HCT116 (cell line): Measurements from ENCODE around the gene SPTB. TPM values are rescaled to one million over a fixed set of nuclear protein-coding genes. Genes with fewer than 3 reads are reported as not detected.

ENCODE experiments used
- ATAC-seq: fragments of 200-7000 bp; cut with Tn5 transposase; 2 replicates; pipeline ENCODE4 v1.9.1; 2020; ENCODE audit warnings: mild to moderate bottlenecking, moderate library complexity
- BruUV-seq: library from RNA; stranded (reverse); fragments of 400-500 nt; replicated peaks from 2 replicates; lab custom pipeline; 2021; lab: Mats Ljungman, UMichigan
- CTCF ChIA-PET: fragments of 300-600 bp; sonication (Branson Sonifier 250); formaldehyde crosslinking; loops from one replicate; lab custom pipeline; 2021; ENCODE audit warnings: antibody characterized with exemption; lab: Charles Lee
- POLR2A ChIA-PET: fragments of 300-600, 350-600 bp; sonication (Branson Sonifier 250); formaldehyde crosslinking; loops from one replicate; lab custom pipeline; 2021; ENCODE audit warnings: antibody characterized with exemption; lab: Charles Lee
- RAD21 ChIA-PET, 2 experiments: fragments of 300-600 bp; sonication (Branson Sonifier 250); formaldehyde crosslinking; loops; one replicate each; lab custom pipeline; 2023; ENCODE audit warnings: low total read pairs in 2 of 2; ENCODE audit not compliant: uncharacterized antibody in 2 of 2, unreplicated experiment in 2 of 2, low non-redundant PET in 1 of 2; lab: Charles Lee
- DNase-seq: peaks from one replicate; pipeline ENCODE4 v3.0.0-alpha.2; 2010; ENCODE audit warnings: low read depth, low spot score
- H2AFZ ChIP-seq: fragments of 200-600 bp; shearing (Covaris generic), sonication (generic); 2 replicates; pipeline ENCODE4 v1.6.1; 2017; ENCODE audit warnings: low read depth, mixed run types, mixed read lengths, antibody characterized with exemption, low read length; ENCODE audit not compliant: poor library complexity, severe bottlenecking
- H3K27ac ChIP-seq: 2 replicates; pipeline ENCODE4 v1.5.1; 2012; ENCODE audit warnings: low read depth, low read length
- H3K27me3 ChIP-seq: fragments of 200-600 bp; sonication (generic); 2 replicates; pipeline ENCODE4 v1.6.1; 2016; ENCODE audit warnings: mixed run types, low read length, mixed read lengths; ENCODE audit not compliant: insufficient read depth
- H3K36me3 ChIP-seq, 2 experiments: fragments of 200-500 bp in 1 of 2; fragments of 200-600 bp in 1 of 2; sonication (Bioruptor generic) in 1 of 2; sonication (generic) in 1 of 2; 2 replicates each; pipeline versions ENCODE4 v1.5.1 to v1.6.1; 2014 to 2016; ENCODE audit warnings: low read length in 2 of 2, inconsistent platforms in 1 of 2, mixed read lengths in 1 of 2, mixed run types in 1 of 2; ENCODE audit not compliant: insufficient read depth in 2 of 2, control insufficient read depth in 1 of 2
- H3K4me1 ChIP-seq, 2 experiments: fragments of 200-600 bp in 1 of 2; sonication (generic) in 1 of 2; 2 replicates each; pipeline versions ENCODE4 v1.5.1 to v1.6.1; 2012 to 2017; ENCODE audit warnings: low read length in 2 of 2, inconsistent platforms in 1 of 2, mild to moderate bottlenecking in 1 of 2, mixed read lengths in 1 of 2, mixed run types in 1 of 2, moderate library complexity in 1 of 2; ENCODE audit not compliant: insufficient read depth in 2 of 2, control insufficient read depth in 1 of 2
- H3K4me2 ChIP-seq: fragments of 200-600 bp; sonication (generic); 2 replicates; pipeline ENCODE4 v1.6.1; 2017; ENCODE audit warnings: mixed run types, low read length, mixed read lengths
- H3K4me3 ChIP-seq, 2 experiments: fragments of 200-600 bp in 1 of 2; sonication (generic) in 1 of 2; replicated peaks in 1 of 2; 2 replicates each; pipeline ENCODE4 v1.5.1; 2011 to 2016; ENCODE audit warnings: low read length in 2 of 2, control low read depth in 1 of 2, low read depth in 1 of 2, mild to moderate bottlenecking in 1 of 2, mixed read lengths in 1 of 2, mixed run types in 1 of 2
- H3K79me2 ChIP-seq: fragments of 200-600 bp; sonication (generic); 2 replicates; pipeline ENCODE4 v1.6.1; 2017; ENCODE audit warnings: mild to moderate bottlenecking, mixed run types, low read length, moderate library complexity, mixed read lengths; ENCODE audit not compliant: insufficient read depth
- H3K9ac ChIP-seq: fragments of 200-600 bp; sonication (generic); 2 replicates; pipeline ENCODE4 v1.6.1; 2016; ENCODE audit warnings: low read length, mixed read lengths
- H3K9me2 ChIP-seq: fragments of 200-600 bp; sonication (generic), shearing (Covaris generic); 2 replicates; pipeline ENCODE4 v1.6.1; 2017; ENCODE audit warnings: mixed run types, mild to moderate bottlenecking, moderate library complexity; ENCODE audit not compliant: insufficient read depth
- H3K9me3 ChIP-seq, 2 experiments: fragments of 200-500 bp in 1 of 2; fragments of 200-600 bp in 1 of 2; sonication (Bioruptor generic) in 1 of 2; sonication (generic) in 1 of 2; 2 replicates each; pipeline ENCODE4 v1.6.1; 2014 to 2017; ENCODE audit warnings: low read length in 2 of 2, mixed read lengths in 2 of 2, inconsistent platforms in 1 of 2, low read depth in 1 of 2, mild to moderate bottlenecking in 1 of 2, mixed run types in 1 of 2, moderate library complexity in 1 of 2; ENCODE audit not compliant: control insufficient read depth in 1 of 2, insufficient read depth in 1 of 2
- H4K20me1 ChIP-seq: fragments of 200-600 bp; sonication (generic), shearing (Covaris generic); 2 replicates; pipeline ENCODE4 v1.6.1; 2017; ENCODE audit warnings: mixed run types, mild to moderate bottlenecking, moderate library complexity; ENCODE audit not compliant: insufficient read depth
- EZH2phosphoT487 ChIP-seq: fragments of 200-600 bp; IDR thresholded peaks from 2 replicates; pipeline ENCODE4 v1.6.1; 2018; ENCODE audit warnings: antibody characterized with exemption, borderline replicate concordance
- MAX ChIP-seq: IDR thresholded peaks from 2 replicates; pipeline ENCODE4 v1.6.1; 2012
- REST ChIP-seq: IDR thresholded peaks from 2 replicates; pipeline ENCODE4 v1.6.1; 2012; ENCODE audit warnings: low read depth
- SRF ChIP-seq: IDR thresholded peaks from 2 replicates; pipeline ENCODE4 v1.6.1; 2012; ENCODE audit warnings: low read depth
- TCF7L2 ChIP-seq: IDR thresholded peaks from 2 replicates; pipeline ENCODE4 v1.7.0; 2011; ENCODE audit warnings: borderline replicate concordance, inconsistent platforms; ENCODE audit not compliant: insufficient read depth, insufficient read length; ENCODE audit errors: extremely low read depth
- intact Hi-C: fragments of 100-400 bp; cut with micrococcal nuclease; formaldehyde crosslinking; loops from 2 replicates; pipeline ENCODE4 v1.10.0; 2022
- total RNA-seq: library from RNA; stranded (reverse); gene quantifications from one replicate; pipeline ENCODE4 v1.2.1, GENCODE V29; 2021; ENCODE audit not compliant: unreplicated experiment

SPTB gene
- total RNA-seq, 1 experiment from 2014 or later = 4.2 TPM

- Histone ChIP-seq H3K4me3 (peak overlapping the region in 1 of 2 experiments; percentile 4; a peak in 1 of 4 replicates), H3K27ac (no peak overlapping the region), H3K36me3 (no peaks in the 10 kb centered on the region), H3K27me3 (no peaks in the 10 kb centered on the region), H3K9ac (no peak overlapping the region), H3K79me2 (no peaks in the 10 kb centered on the region), H3K9me2 (no peaks in the 10 kb centered on the region), H3K4me2 (peak overlapping the region; percentile 57), H2AFZ (peak overlapping the region; percentile 4), H3K9me3 (no peaks in the 10 kb centered on the region), H4K20me1 (no peaks in the 10 kb centered on the region), H3K4me1 (peaks cover 8 to 12% of the 10 kb centered on the region in 2 experiments)
- peak; percentile 47 for DNase-seq
- ChIA-PET RAD21 (no interaction called here), POLR2A (no interaction called here), CTCF (interaction anchor here (0.9 to 2.3 kb wide), 5 partner anchors 10 to 80 kb away, joined by 3 to 14 read pairs (median 6); no protein-coding TSS in a partner anchor)
- TF ChIP-seq REST = no peak
- no peak for TF ChIP-seq TCF7L2
- peak; percentile 31; the same call in 1 of the 2 replicates for TF ChIP-seq MAX
- TF ChIP-seq EZH2phosphoT487 = no peak
- intact Hi-C loops = no loop called here
- BruUV-seq = no TSS peak
- peak; percentile 99 for ATAC-seq
Observed at GRCh38 chr14:64812412-64812811, 67.3 kb downstream of the SPTB start.

GRCh38 chr14:64811676-64812075, 68.0 kb downstream of the SPTB start:
- no peak overlapping the region for H3K4me3 ChIP-seq
- no peak overlapping the region for H3K9ac ChIP-seq
- H3K79me2 ChIP-seq = no peaks in the 10 kb centered on the region
- no peaks in the 10 kb centered on the region for H3K9me2 ChIP-seq
- DNase-seq (no peak), ATAC-seq (no peak)
- CTCF ChIA-PET = interaction anchor here (1.9 kb wide), 1 partner anchor 11 kb away, joined by 6 read pairs; no protein-coding TSS in a partner anchor
- RAD21 ChIA-PET = no interaction called here
- H3K4me1 ChIP-seq = peaks cover 10 to 12% of the 10 kb centered on the region in 2 experiments
- H3K36me3 ChIP-seq = no peaks in the 10 kb centered on the region
- no peak overlapping the region for H3K27ac ChIP-seq
- BruUV-seq = no TSS peak
- TF ChIP-seq EZH2phosphoT487 (no peak), SRF (no peak)
- TF ChIP-seq, all 23 proteins: peak for 0
- Histone ChIP-seq H4K20me1 (no peaks in the 10 kb centered on the region), H2AFZ (no peak overlapping the region), H3K4me2 (no peak overlapping the region), H3K9me3 (no peaks in the 10 kb centered on the region), H3K27me3 (no peaks in the 10 kb centered on the region)
- POLR2A ChIA-PET = no interaction called here
- intact Hi-C loops = no loop called here
